COLO829 (cell line): ENCODE data around the gene DENND2C.

ENCODE experiments used
- DNase-seq: peaks from one replicate; pipeline ENCODE4 v3.0.0; 2012; ENCODE audit warnings: low spot score

DENND2C gene

GRCh38 chr1:114540821-114541220 is 129.0 kb downstream of the DENND2C start:
- no peak for DNase-seq

DNA sequence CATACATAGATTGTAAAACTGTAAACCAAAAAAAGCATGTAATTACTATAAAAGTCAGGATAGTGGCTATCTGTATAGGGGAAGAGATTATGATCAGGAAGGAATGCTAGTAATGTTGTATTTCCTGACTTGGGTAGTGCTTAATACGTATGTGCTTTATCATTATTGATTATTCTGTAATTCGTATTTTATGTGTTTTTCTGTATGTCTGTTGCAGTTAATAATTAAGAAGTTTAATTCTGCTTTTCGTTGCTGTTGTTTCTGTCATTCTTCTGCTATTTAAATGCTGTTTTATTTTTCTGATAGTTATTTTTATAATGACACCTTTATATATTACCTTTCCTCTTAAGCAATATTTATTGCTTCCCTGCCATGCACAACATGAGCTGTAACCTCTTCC is 129.6 kb downstream of the DENND2C start:
- DNase-seq, result no peak

GRCh38 chr1:114536043-114536442 is 133.8 kb downstream of the DENND2C start:
- no peak for DNase-seq

GRCh38 chr1:114535401-114535800 is 134.4 kb downstream of the DENND2C start:
- no peak for DNase-seq
